Smooth muscle cell (in vitro differentiated cells): Measurements from ENCODE around the gene RIN2. TPM values are rescaled to one million over a fixed set of nuclear protein-coding genes. Genes with fewer than 3 reads are reported as not detected.

Source experiments
- DNase-seq: peaks from one replicate; lab custom pipeline; 2025; ENCODE audit not compliant: unreplicated experiment; lab: John Stamatoyannopoulos, UW
- H2AFZ ChIP-seq: fragments of 200-600 bp; sonication (generic); 2 replicates; pipeline ENCODE4 v1.6.0; 2016; ENCODE audit warnings: antibody characterized with exemption, low read depth, mild to moderate bottlenecking
- H3F3A ChIP-seq: fragments of 200-600 bp; sonication (generic); 2 replicates; pipeline ENCODE4 v1.6.0; 2017; ENCODE audit warnings: antibody characterized with exemption, low read depth
- H3K27ac ChIP-seq: fragments of 200-600 bp; sonication (generic); 2 replicates; pipeline ENCODE4 v1.5.1; 2016; ENCODE audit warnings: low read depth, mild to moderate bottlenecking
- H3K27me3 ChIP-seq: fragments of 200-600 bp; sonication (generic); 2 replicates; pipeline ENCODE4 v1.6.1; 2016; ENCODE audit warnings: low read depth, mild to moderate bottlenecking
- H3K36me3 ChIP-seq: fragments of 200-600 bp; sonication (generic); 2 replicates; pipeline ENCODE4 v1.5.1; 2016; ENCODE audit warnings: low read depth
- H3K4me1 ChIP-seq: fragments of 200-600 bp; sonication (generic); 2 replicates; pipeline ENCODE4 v1.5.1; 2016; ENCODE audit warnings: low read depth
- H3K4me2 ChIP-seq: fragments of 200-600 bp; sonication (generic); 2 replicates; pipeline ENCODE4 v1.6.0; 2016; ENCODE audit warnings: mild to moderate bottlenecking
- H3K4me3 ChIP-seq: fragments of 200-600 bp; sonication (generic); 2 replicates; pipeline ENCODE4 v1.5.1; 2016; ENCODE audit warnings: mild to moderate bottlenecking
- H3K79me2 ChIP-seq: fragments of 200-600 bp; sonication (generic); 2 replicates; pipeline ENCODE4 v1.6.0; 2016; ENCODE audit warnings: low read depth, mild to moderate bottlenecking
- H3K9ac ChIP-seq: fragments of 200-600 bp; sonication (generic); 2 replicates; pipeline ENCODE4 v1.6.0; 2016; ENCODE audit warnings: low read depth
- H3K9me3 ChIP-seq: fragments of 200-600 bp; sonication (generic); replicated peaks from 2 replicates; pipeline ENCODE4 v1.5.1; 2016; ENCODE audit warnings: low read depth
- H4K20me1 ChIP-seq: fragments of 200-600 bp; sonication (generic); 2 replicates; pipeline ENCODE4 v1.6.0; 2016; ENCODE audit warnings: low read depth
- WGBS: methylation state at CpG from one replicate; pipeline ENCODE4 v1.1.7; 2016; ENCODE audit warnings: low lambda C conversion rate; 5-methylcytosine and 5-hydroxymethylcytosine counted together
- polyA plus RNA-seq: library from polyadenylated mRNA; unstranded; fragments of >200 nt; fragmentation: Nextera tagmentation; extraction: Ambion mirVana; gene quantifications from 2 replicates; pipeline ENCODE4 v1.2.1, GENCODE V29; 2016
- total RNA-seq: library from RNA; depleted of rRNA; stranded (reverse); fragments of >200 nt; gene quantifications from 2 replicates; pipeline ENCODE4 v1.2.3, GENCODE V29; 2014
- TF ChIP-seq, protein P1 (sequence below): fragments of 200-600 bp; sonication (generic); IDR thresholded peaks from 2 replicates; pipeline ENCODE4 v1.5.1; 2017; ENCODE audit warnings: borderline replicate concordance, mild to moderate bottlenecking, antibody characterized with exemption; ENCODE audit not compliant: insufficient read depth, poor library complexity, severe bottlenecking

Gene RIN2
- total and polyA plus RNA-seq, 2 experiments from 2014 or later = 16.0 to 26.9 TPM

DNA sequence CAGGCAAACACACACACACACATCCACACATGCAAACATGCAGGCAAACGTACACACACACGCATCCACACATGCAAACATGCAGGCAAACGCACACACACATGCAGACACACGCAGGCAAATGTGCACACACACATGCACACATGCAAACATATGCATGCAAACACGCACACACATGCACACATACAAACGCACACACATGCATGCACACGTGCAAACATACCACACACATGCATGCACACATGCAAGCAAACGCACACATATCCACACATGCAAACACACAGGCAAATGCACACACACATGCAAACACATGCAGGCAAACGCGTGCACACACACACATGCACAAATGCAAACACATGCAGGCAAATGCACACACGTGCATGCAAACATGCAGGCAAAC is 46.9 kb upstream of the RIN2 start:
- TF ChIP-seq, protein P1, sequence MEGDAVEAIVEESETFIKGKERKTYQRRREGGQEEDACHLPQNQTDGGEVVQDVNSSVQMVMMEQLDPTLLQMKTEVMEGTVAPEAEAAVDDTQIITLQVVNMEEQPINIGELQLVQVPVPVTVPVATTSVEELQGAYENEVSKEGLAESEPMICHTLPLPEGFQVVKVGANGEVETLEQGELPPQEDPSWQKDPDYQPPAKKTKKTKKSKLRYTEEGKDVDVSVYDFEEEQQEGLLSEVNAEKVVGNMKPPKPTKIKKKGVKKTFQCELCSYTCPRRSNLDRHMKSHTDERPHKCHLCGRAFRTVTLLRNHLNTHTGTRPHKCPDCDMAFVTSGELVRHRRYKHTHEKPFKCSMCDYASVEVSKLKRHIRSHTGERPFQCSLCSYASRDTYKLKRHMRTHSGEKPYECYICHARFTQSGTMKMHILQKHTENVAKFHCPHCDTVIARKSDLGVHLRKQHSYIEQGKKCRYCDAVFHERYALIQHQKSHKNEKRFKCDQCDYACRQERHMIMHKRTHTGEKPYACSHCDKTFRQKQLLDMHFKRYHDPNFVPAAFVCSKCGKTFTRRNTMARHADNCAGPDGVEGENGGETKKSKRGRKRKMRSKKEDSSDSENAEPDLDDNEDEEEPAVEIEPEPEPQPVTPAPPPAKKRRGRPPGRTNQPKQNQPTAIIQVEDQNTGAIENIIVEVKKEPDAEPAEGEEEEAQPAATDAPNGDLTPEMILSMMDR = no peak
- no peaks in the 10 kb centered on the region for H3K36me3 ChIP-seq
- no peak overlapping the region for H3K4me2 ChIP-seq
- H3K79me2 ChIP-seq = no peaks in the 10 kb centered on the region
- no peak overlapping the region for H3K27ac ChIP-seq
- no peak for DNase-seq
- no peak overlapping the region for H3K4me3 ChIP-seq
- no peaks in the 10 kb centered on the region for H4K20me1 ChIP-seq
- no peaks in the 10 kb centered on the region for H3K9me3 ChIP-seq
- 86% methylated on average over 11 of the region's 11 CpGs for WGBS
- H3K27me3 ChIP-seq = no peaks in the 10 kb centered on the region
- H2AFZ ChIP-seq = no peak overlapping the region
- no peaks in the 10 kb centered on the region for H3F3A ChIP-seq
- no peaks in the 10 kb centered on the region for H3K4me1 ChIP-seq
- H3K9ac ChIP-seq = no peak overlapping the region

DNA sequence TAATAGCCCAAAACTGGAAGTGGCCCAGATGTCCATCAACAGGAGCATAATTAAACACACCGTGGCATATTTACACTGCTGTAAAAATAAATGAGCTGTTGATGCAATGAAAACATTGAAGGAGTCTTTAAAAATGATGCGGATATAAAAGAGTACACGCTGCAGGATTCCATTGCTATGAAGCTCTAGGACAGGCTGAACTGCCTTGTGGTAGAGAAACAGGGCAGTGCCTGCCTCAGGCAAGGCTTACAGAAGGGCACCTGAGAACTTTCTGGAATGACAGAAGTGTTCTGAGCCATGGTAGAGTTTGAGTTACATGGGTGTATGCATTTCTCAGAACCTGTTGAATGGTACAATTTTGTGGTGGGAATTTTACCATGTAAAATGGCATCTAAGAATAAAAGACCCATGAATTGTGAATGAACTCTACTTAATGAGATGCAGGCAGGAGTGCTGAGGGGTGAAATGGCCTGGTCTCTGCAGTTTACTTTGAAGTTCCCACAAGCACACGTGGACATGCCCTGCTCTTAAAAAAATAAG is 45.3 kb upstream of the RIN2 start:
- H3K79me2 ChIP-seq = no peaks in the 10 kb centered on the region
- no peaks in the 10 kb centered on the region for H3K4me1 ChIP-seq
- WGBS = 50% methylated on average over 4 of the region's 4 CpGs
- TF ChIP-seq, protein P1 = no peak
- no peaks in the 10 kb centered on the region for H3K36me3 ChIP-seq
- H3F3A ChIP-seq = no peaks in the 10 kb centered on the region
- no peak overlapping the region for H3K9ac ChIP-seq
- H3K9me3 ChIP-seq = no peaks in the 10 kb centered on the region
- no peak overlapping the region for H3K4me2 ChIP-seq
- no peak overlapping the region for H3K4me3 ChIP-seq
- H2AFZ ChIP-seq = no peak overlapping the region
- no peaks in the 10 kb centered on the region for H3K27me3 ChIP-seq
- H3K27ac ChIP-seq = no peak overlapping the region
- no peaks in the 10 kb centered on the region for H4K20me1 ChIP-seq
- DNase-seq = no peak

DNA sequence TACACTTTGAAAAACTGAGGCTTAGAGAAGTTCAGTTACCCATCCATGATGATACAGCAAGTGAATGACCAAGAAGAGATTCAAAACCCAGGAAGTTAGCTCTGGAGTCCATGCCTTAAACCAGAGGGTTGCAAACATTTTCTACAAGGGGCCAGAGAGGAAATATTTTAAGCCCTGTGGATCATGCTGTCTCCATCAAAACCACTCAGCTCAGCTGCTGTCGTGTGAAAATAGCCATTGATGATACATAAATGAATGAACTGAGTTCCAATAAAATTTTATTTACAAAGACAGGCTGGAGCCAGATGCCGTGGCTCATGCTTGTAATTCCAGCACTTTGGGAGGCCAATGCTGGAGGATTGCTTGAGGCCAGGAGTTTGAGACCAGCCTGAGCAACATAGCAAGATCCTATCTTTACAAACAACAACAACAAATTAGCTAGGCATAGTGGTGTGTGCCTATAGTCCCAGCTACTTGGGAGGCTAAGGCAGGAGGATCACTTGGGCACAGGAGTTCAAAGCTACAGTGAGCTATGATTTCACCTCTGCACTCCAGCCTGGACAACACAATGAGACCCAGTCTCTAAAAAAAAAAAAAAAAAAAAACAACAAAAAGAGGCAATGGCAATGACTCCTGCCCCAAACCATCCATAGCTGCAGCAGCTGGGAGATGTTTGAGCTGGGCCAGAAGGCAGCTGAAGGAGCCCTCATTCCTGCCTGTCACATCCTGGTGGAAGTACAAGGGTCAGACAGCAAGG is 44.1 kb upstream of the RIN2 start:
- Histone ChIP-seq H2AFZ (no peak overlapping the region), H3K4me2 (no peak overlapping the region), H3F3A (no peaks in the 10 kb centered on the region), H3K9me3 (no peaks in the 10 kb centered on the region), H3K36me3 (no peaks in the 10 kb centered on the region), H3K27me3 (no peaks in the 10 kb centered on the region), H3K4me3 (no peak overlapping the region), H3K4me1 (no peaks in the 10 kb centered on the region), H3K9ac (no peak overlapping the region), H4K20me1 (no peaks in the 10 kb centered on the region), H3K27ac (no peak overlapping the region), H3K79me2 (no peaks in the 10 kb centered on the region)
- WGBS = 14% methylated on average over 2 of the region's 2 CpGs
- no peak for DNase-seq
- TF ChIP-seq, protein P1 = no peak

DNA sequence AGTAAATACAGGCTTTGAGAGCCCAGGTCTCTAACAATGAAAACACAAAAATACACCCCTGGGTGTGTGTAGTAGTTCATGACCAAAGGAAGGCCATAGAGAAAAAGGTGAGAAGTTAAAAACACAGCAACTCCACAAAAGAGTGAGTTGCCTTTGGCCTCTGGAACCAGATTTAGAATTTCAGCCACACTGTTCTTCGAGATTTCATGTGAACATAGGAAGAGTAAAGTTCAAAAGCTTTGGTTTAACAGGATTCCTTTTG is 43.5 kb upstream of the RIN2 start:
- Histone ChIP-seq H3K9ac (no peak overlapping the region), H3K4me3 (no peak overlapping the region), H3F3A (no peaks in the 10 kb centered on the region), H3K27ac (no peak overlapping the region), H3K79me2 (no peaks in the 10 kb centered on the region), H3K27me3 (no peaks in the 10 kb centered on the region), H3K4me1 (no peaks in the 10 kb centered on the region), H3K4me2 (no peak overlapping the region), H4K20me1 (no peaks in the 10 kb centered on the region), H3K9me3 (no peaks in the 10 kb centered on the region), H2AFZ (no peak overlapping the region), H3K36me3 (no peaks in the 10 kb centered on the region)
- WGBS = 62% methylated on average over 1 of the region's 1 CpG
- DNase-seq = no peak
- TF ChIP-seq, protein P1 = no peak
